GM19468 (cell line): ENCODE measurements around the gene EIF2AK2.
"Not testable (repeated sequence)": the region's sequence is repeated elsewhere in the genome, so short reads cannot be mapped to it uniquely, and the experiment has no call there.

ENCODE experiments used
- ATAC-seq: cut with Tn5 transposase; IDR thresholded peaks from one replicate; pipeline ENCODE4 v1.9.1; 2021; ENCODE audit warnings: mild to moderate bottlenecking, moderate library complexity, moderate number of reproducible peaks; ENCODE audit not compliant: unreplicated experiment; ENCODE audit errors: extremely low read depth

The EIF2AK2 gene

DNA sequence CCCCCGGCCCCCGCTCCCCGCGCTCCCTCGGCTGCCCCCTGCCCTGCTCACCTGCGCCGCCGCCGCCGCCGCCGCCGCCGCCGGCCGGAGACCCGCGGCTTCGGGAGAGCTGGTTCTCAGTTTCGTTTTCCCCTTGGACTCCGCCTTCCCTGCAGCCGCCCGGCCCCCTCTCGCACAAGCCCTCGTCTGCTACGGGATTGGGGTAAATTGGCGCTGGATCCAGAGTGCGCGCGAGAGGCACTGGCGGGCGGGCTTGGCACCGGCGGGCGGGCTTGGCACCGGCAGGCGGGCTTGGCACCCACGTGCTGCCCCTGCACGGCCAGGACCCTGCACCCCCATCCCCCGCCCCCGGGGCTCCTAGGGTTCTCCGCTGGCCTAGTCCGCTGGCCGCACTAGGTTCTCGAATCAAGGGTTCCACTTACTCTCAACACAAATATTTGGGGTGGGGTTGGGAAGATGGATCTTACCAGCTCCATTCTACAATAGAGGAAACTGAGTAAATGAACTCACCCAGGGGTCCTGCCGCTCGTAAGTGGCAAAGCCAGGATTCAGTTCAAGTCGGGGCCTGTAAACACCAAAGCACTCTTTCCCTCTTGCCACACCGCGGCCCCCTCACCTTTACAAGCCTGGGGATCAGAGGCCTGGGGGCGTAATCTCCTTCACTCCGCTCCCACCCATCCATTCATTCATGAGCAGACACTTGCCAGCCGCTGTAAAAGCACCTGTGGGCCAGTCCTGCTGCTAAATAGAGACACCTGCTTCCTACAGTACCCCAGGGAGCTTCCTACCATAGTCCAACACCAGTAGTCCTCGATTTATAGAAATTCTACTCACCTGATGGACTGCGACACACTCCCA lies at the start of gene EIF2AK2:
EIF2AK2 (minus strand) TSS at position 124 of the 858 bp plus-strand sequence. CDS start 9,174 bp downstream, outside the sequence.
- peak; percentile 74 for ATAC-seq

DNA sequence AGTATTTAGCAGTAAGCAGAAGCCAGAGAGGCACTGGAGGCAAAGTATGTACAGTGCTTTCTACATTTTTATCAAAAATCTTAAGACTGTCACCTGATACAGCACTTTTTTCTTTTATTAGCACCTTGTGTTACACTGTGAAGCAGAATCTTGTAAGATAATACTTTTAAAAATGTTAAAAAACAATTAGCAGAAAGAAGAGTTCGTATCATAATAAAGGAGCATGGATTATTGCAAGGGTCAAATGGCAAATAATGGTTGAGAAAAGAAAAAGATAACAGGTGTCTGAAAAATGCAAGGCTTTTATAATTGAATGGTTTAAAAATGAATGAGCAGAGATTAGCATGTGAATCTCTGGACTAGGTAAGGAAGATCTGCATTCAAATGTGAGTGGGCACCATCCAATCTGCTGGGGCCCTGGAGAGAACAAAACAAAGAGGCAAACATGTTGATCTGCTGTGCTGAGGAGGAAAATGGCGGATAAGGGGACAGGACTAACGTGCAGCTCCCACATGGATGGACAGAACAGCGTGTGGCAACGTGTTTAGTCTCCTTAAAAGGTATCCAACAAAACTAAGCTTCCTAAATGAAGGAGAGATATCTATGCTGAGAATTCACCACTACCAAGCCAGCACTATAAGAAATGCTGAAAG lies 49.0 kb upstream of the EIF2AK2 start:
- no peak for ATAC-seq

DNA sequence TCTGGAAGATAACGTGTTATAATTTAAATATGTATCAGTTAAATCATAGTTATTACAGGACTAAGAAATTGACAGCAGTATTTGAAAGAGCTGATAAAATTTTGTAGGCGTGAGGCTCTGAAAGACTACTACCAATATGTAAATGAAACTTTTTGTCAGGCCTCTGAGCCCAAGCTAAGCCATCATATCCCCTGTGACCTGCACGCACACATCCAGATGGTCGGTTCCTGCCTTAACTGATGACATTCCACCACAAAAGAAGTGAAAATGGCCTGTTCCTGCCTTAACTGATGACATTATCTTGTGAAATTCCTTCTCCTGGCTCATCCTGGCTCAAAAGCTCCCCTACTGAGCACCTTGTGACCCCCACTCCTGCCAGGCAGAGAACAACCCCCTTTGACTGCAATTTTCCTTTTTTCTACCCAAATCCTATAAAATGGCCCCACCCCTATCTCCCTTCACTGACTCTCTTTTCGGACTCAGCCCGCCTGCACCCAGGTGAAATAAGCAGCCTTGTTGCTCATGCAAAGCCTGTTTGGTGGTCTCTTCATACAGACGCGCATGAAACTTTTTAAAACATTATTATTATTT lies 48.4 kb upstream of the EIF2AK2 start:
- not testable (repeated sequence) for ATAC-seq

DNA sequence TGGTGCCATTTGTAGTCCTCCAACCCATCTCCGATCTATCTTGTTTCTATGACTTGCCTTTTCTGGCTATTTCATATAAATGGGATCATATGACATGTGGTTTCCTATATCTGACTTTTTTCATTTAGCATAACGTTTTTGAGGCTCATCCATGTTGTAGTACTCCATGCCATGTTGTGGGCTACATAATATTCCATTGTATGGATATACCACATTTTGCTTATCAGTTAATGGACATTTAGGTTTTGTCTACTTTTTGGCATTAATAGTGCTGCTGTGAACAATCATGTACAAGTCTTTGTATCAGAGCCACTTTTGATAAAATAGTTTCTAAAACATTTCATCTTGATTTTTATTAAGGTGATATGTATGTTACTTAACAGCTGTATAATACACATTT lies 46.9 kb upstream of the EIF2AK2 start:
- no peak for ATAC-seq

DNA sequence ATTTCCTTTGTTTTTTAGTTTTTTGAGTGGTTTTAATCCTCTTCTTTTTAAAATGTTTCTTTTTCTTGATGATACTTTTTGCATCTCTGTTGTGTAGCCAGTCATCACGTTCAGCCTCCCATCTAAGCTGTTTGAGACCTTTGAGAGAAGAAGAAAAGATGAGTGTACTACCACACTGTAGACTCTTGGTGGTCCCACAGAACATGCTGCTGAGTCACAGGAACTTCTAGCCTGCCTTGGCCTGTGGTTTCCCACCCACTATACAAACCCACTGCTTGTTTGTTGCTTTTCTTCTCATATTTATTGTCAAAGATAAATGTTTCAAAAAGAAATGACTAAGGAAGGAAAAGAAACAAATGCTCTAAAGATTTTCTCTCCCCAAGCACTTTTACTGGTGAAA lies 45.0 kb upstream of the EIF2AK2 start:
- no peak for ATAC-seq

DNA sequence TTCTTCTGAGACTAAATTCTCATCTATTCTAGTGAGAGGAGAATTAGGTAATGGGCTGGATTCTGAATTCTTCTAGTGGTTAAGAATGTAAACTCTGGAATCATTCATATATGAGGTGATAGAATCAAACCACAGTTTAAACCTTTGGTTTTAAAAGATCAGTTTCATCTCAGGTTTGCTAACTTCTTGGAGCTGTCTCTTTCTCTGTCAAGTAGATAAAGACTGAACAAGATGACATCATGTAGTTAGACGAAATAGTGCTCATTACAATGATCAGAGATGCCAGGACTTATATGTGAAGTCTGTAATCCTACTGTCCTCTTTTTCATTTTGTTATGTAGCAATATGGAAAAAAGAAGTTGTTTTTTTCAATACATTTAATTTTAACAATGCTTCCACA lies 44.4 kb upstream of the EIF2AK2 start:
- no peak for ATAC-seq

DNA sequence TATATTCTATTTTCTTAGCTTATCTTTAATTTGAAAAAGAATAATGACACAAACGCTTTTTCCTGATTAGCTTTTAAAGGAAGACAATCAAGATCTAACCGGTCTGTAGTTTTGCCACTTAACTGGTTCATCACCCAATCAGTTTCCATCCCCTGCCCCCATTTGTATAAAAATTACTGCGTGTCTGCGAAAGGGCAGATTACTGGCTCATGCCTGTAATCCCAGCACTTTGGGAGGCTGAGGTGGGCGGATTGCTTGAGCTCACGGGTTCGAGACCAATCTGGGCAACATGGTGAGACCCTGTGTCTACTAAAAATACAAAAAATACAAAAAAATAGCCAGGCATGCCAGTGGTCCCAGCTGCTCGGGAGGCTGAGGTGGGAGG lies 41.9 kb upstream of the EIF2AK2 start:
- ATAC-seq: no peak

DNA sequence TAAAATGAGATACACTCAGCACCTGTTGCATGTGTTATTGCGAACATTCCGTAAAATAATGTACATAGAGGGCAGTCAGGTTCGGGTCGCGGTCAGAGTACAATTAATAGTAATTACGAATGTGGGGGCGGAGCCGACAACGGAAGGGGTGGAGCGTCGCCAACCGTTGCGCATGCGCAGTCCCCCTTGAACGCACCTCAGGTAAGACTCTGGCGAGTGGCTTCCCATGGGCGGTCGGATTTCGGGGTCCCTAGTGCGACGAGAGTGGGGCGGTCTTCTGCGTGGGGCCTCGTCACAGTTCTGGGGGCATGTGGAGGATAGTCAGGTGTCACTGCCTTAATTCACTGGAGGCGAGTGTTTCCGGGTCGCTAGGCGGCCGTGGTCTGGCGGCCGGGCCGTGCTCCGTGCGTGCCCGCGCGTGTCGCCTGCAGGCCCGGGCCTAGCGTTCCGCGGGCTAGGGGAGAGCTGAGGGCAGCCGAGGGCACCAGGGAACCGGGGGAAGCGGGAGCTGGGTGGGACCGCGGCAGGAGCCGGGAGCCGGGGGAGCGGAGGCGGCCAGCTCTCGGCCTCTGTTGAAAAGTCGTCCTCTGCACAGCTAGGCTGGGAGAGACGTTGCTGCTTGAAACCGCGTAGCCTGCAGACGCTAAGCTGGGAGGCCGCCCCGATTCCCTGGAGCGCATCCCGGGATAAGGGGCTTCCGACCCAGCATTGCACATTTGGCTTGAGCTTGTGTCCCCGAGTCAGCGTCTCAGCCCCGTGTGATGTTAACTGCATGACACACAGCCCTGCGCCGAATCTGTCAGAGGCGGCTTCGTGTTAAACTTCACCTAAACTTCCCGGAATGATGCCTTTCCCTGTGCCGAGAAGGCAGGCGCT lies 39.8 kb upstream of the EIF2AK2 start, which contains the start of gene CEBPZOS:
CEBPZOS (plus strand) TSS at position 177 of the 876 bp plus-strand sequence. CDS start 3,209 bp downstream, outside the sequence.
- ATAC-seq: peak; percentile 28

DNA sequence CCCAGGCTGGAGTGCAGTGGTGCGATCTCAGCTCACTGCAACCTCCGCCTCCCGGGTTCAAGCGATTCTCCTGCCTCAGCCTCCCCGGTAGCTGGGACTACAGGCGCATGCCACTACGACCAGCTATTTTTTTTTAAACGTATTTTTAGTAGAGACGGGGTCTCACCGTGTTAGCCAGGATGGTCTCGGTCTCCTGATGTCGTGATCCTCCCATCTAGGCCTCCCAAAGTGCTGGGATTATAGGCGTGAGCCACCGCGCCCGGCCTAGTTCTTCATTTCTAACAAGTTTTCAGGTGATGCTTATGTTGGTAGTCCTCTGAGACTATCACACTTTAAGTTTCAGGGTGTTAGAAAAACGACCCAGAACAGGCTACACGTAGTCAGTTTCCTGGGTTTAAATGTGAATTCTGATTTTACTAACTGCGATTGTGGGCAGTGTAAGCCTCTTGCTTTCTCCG lies 39.1 kb upstream of the EIF2AK2 start:
- ATAC-seq: not testable (repeated sequence)

DNA sequence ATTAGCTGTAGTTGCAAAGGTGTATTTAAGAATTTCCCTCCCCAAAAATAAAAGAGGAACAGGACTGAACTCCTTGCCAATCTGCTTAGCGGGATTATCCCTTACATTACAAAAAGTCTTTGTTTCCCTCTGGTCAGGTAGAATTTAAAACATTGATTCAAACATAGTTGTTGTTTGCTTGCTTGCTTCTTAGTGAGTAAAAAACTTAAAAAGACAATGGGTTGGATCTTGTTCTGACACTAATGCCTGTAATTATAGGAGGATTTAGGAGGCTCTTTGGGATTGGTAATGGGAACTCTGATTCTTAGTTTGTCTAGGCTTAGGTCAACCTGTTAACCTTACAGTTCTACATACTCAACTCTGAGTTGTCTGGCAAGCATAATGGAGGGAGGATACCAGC lies 35.8 kb upstream of the EIF2AK2 start:
- ATAC-seq: no peak

DNA sequence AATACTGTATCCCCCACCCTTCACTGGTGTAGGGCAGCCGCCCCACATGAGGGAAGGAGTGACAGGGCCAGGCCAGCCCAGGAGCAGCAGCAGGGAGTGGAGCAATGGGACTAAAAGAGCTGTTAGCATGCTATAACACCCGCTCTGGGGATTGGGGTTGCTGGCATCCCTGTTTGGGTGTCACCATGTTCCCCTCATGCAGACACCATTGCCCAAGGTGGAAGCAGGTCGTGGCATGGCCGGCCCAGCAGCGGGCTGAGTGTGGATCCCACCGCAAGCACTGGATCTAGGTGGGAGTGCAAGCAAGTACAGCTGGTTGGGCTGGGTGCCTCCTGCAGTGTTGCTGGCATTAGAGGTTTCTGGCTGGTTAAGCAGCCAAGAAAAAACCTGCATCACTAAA lies 35.0 kb upstream of the EIF2AK2 start:
- no peak for ATAC-seq

DNA sequence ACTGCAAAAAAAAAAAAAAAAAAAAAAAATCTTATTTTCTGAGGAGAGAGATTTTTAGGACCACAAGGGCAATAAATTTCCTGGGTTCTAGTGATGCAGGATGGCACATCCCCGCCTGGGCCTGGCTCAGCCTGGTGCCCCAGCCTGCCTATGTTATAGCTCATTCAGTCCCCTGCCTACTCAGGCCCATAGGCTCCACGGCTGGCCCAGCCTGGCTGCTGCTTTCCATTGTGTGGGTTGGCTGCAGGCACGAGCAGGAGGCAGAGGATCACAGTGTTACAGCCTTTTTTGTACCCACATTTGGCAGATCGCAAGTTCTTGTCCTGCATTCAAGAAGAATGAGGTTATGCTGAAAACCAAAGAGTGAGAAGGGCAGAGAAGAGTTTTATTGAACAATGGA lies 34.5 kb upstream of the EIF2AK2 start:
- ATAC-seq: no peak

DNA sequence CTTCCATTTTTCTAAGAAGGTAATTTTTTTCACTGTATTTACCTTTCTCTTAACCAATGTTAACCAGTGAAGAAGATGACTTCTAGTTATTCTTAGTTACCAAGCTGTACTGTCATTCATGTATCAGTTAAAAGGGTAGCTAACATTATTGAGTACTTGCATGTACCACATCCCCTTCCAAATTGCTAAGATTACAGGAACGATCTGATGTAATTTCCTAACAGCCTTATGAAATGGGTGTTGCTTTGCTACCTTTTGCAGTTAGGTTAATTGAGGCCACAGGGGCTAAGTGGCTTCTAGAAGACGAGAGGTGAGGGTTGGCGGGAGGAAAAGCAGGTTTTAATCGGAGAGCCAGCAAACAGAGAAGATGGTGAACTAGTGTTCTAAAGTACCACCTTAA lies 33.5 kb upstream of the EIF2AK2 start:
- no peak for ATAC-seq

DNA sequence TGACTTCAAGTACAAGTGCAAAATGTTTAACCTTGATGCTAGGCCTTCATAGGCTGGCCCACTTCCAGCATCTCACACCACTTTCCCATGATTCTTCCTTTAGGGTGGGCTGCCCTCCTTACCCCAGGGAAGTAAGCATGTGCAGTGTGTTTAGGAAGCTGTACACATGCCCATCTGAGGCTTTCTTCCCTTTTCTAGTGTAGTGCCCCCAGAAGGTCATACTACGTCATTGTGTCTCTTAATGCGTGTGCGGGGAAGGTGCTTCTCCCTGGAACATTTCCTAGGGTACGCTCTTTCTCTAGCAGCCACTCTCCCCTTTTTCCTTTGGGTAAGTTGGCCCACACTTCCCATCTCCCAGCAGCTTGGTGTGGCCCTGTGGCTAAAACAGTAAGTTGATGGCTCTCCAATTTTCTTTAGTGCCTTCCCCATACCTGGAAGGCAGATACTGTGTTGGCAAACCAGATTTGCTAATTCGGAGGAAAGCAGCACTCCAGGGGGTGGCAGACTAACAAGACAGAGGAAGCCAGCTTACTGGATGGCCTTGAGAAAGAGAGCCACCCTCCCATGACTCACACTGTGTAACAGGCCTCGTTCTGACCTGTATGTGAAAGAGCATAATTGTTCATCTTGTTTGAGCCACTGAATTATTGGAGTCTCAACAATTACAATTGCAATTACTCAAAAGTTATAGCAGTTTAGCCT lies 32.8 kb upstream of the EIF2AK2 start:
- ATAC-seq: no peak

DNA sequence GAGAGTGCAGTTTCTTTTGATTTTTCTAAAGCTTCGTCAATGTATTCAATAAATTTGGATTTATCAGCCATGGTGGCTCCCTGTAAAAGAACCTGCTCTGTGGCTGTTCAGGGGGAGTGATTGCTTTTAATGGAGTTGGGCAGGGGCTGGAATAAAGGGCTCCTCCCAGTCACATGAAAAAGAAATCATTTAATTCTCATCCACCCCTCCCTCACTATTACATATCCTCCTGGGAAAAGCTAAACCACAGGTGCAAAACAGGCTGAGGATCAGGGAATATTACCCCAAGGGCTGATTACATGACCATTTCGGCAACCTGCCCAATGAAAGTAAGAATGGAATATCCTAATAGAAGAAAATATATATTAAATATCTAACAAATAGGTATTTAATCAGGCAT lies 31.8 kb upstream of the EIF2AK2 start, which contains the start of gene SULT6B1:
SULT6B1 (minus strand) TSS at position 101 of the 400 bp plus-strand sequence; CDS start at position 71, 30 bp downstream.
- ATAC-seq: no peak

DNA sequence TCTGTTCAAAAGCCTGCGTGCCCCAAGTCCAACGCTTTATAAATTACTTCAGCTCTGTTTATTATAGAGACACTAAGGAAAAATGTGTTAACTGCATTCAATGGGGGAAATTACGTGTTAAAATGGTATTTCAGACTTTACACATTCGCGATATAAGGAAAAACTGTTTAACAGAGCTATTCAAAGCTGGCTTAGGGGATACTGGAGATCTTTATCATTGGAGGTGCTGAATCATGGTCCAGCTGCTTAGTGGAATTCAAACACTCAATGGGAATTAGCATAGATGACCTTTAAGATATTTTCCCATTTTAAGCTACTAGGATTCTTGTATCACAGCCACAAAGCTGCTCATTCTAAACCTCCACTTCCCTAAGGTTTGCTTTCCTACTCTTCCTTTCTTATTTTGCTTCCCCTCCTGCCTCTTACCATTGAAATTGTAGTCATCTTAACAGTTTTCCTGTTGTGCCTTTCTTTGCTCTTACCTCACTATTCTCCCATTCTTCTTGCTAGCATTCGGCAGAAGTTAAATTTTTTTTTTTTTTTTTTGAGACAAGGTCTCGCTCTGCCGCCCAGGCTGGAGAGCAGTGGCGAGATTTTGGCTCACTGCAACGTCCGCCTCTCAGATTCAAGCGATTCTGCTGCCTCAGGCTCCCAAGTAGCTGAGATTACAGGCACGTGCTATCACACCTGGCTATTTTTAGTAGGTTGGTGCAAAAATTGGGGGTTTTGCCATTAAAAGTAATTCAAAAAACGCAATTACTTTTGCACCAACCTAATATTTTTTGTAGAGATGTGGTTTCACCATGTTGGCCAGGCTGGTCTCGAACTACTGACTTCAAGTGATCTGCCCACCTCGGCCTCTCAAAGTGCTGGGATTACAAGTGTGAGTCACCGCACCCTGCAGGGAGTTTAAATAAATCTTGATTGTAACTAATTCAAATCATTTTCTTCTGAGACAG lies 25.2 kb upstream of the EIF2AK2 start:
- no peak for ATAC-seq

DNA sequence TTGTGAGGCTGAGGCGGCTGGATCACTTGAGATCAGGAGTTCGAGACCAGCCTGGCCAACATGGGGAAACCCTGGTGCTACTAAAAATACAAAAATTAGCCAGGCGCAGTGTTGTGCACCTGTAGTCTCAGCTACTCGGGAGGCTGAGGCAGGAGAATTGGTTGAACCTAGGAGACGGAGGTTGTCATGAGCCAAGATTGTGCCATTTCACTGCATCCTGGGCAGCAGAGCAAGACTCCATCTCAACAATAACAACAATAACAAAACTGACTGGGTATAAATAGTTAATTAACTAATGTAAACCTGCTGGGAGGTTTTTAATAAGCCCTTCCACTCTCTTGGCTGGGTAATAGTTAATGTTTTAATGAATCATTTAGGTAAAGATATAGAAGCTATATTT lies 23.9 kb upstream of the EIF2AK2 start:
- ATAC-seq: no peak

DNA sequence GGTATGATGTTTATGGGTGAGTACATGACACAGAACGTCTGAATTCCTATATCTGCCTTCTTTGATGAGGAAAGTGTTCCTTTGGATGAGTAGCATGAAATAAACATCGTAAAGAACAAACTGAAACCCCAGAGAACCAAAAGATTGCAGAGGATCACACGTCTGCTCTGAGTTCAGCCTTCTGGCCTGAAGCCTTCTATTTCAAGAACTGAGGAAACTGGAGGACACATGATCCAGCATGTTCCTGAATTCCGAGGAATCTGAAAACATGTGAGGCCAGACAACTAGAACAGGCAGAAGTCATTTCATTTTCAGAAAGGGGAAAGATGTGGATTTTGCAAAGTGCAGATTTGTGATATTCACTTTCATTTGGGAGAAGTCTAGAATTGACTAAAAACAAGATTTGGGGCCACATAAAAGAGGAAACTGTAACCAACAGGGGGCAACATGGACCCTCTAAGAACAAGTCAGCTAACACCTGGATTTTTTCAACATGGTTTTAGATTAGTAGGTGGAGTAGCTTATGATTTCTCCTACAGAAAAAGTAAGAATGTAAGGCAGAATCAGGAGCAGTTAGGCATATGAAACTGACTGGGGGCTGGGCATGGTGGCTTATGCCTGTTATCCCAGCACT lies 23.3 kb upstream of the EIF2AK2 start:
- no peak for ATAC-seq
